Epithelial cell of esophagus (primary cell): ENCODE measurements around the gene DCDC2.

ENCODE experiments used
- DNase-seq: peaks from one replicate; pipeline ENCODE4 v3.0.0; 2010; ENCODE audit warnings: low read depth
- H3K4me3 ChIP-seq: 2 replicates; pipeline ENCODE4 v1.5.1; 2011; ENCODE audit warnings: mild to moderate bottlenecking, low read length, control low read depth
- CTCF ChIP-seq: IDR thresholded peaks from 2 replicates; pipeline ENCODE4 v1.5.1; 2011; ENCODE audit warnings: low read depth, mild to moderate bottlenecking, low read length, control low read depth, inconsistent platforms; ENCODE audit not compliant: insufficient read depth; ENCODE audit errors: missing control alignments

The DCDC2 gene

GRCh38 chr6:24228681-24229255 lies 129.1 kb downstream of the DCDC2 start:
- no peak for DNase-seq
- H3K4me3 ChIP-seq: no peak overlapping the region
- no peak for TF ChIP-seq CTCF

DNA sequence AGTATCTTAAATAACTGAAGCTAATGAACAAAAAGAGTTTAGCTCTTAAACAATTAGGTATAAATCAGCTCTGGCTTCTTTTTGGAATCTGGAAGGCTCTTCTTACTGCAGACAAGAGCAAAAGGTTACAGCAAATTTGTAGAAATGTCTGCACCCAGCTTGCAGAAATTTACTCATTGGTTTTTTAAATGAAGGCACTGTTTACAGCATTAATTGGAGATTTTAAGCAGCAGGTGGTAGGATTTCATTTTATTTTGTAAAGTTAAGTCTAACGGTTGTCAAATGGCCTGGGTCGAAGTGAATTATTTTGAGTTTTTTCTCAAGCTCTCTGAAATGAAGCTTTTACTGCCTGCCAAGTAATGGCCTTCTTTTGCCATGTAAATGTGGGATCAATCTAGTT lies 129.7 kb downstream of the DCDC2 start:
- DNase-seq: no peak
- TF ChIP-seq CTCF: no peak
- H3K4me3 ChIP-seq: no peak overlapping the region

DNA sequence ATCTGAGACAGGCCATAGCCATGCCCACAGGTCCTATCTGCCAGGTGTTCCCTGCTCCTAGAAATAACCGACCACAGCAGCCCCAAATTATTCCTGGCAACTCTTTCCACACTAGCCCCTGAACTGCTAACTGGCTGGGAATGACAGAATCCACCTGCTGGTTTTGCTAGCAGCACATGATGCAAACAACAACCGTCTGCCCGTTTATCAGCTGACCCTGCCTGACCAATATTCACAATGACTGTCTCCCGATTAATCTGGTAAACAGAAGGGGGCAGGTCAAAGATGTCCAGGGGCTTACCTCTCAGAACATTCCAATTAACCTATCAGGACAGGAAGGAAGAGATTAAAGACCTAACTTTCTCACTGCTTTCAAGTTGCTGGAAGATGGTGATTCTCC lies 130.3 kb downstream of the DCDC2 start:
- DNase-seq: no peak
- TF ChIP-seq CTCF: no peak
- H3K4me3 ChIP-seq: no peak overlapping the region

DNA sequence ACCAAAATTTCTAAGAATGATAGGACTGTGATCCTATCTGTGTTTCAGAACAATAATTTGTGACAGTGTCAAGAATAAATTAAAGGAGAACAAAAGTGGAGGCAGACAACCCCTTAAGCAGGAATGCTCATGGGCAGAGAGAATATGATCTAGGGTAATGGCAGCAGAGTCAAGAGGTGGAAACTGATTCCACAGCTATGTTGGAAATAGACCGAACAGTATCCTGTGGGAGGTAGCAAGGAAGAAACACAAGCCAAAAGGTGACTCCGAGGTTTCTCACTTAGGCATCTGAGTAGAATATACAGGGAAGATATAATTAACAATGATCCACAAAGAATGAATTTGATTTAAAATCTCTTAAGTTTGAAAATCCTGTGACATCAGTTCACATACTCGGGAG lies 131.3 kb downstream of the DCDC2 start:
- no peak overlapping the region for H3K4me3 ChIP-seq
- no peak for TF ChIP-seq CTCF
- no peak for DNase-seq

DNA sequence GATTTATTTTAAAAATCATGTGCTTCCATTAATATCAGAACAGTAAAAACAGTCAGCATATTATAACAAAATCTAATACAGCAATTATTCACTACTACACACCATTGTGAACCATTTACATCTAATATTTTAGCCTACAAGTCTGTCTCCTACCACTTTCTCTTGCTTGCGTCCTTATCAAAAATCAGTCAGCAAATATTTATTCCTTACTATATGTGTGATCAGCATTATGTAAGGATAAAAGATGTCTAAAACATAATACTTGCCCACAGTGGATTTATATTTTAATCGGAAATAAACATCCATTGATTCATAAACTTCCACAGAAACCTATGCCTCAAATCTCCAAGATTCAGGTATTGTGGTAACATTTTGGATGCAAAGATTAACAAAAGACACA lies 132.0 kb downstream of the DCDC2 start:
- H3K4me3 ChIP-seq: no peak overlapping the region
- TF ChIP-seq CTCF: no peak
- DNase-seq: no peak

GRCh38 chr6:24223115-24223919 lies 134.5 kb downstream of the DCDC2 start:
- TF ChIP-seq CTCF: no peak
- DNase-seq: no peak
- H3K4me3 ChIP-seq: no peak overlapping the region

- DNase-seq: no peak
- H3K4me3 ChIP-seq: no peak overlapping the region
- no peak for TF ChIP-seq CTCF
Measured at GRCh38 chr6:24219670-24220069, 138.2 kb downstream of the DCDC2 start.
